HepG2 (cell line): ENCODE results near the gene ZNF512B. TPM values are rescaled to one million over a fixed set of nuclear protein-coding genes. Genes with fewer than 3 reads are reported as not detected.
A peak's percentile ranks its signal among the peaks of the same experiment; 100 is the strongest.

ENCODE experiments used
- ARNT2 ChIP-seq: sonication (generic); formaldehyde crosslinking; IDR thresholded peaks from 2 replicates; pipeline ENCODE4 v1.8.0; 2022; ENCODE audit warnings: mild to moderate bottlenecking, low read depth, missing genetic modification reagents, moderate library complexity
- HNRNPH1 ChIP-seq: fragments of 200-400 bp; formaldehyde crosslinking; optimal IDR thresholded peaks from 2 replicates; pipeline ENCODE3; 2017; ENCODE audit warnings: mild to moderate bottlenecking, low read depth, low read length
- JUN ChIP-seq: sonication (generic); formaldehyde crosslinking; IDR thresholded peaks from 2 replicates; pipeline ENCODE4 v1.4.0; 2020; ENCODE audit warnings: mild to moderate bottlenecking, missing genetic modification reagents
- LCORL ChIP-seq, 2 experiments: fragments of 450-650 bp in 1 of 2; sonication (generic) in 1 of 2; formaldehyde crosslinking in 1 of 2; IDR thresholded peaks; 2 replicates each; pipeline versions ENCODE4 v1.5.0 to v1.6.1; 2017 to 2020; ENCODE audit warnings: antibody characterized with exemption in 1 of 2, missing genetic modification reagents in 1 of 2
- PCBP1 ChIP-seq: fragments of 200-400 bp; formaldehyde crosslinking; IDR thresholded peaks from 2 replicates; pipeline ENCODE4 v1.6.1; 2017; ENCODE audit warnings: mild to moderate bottlenecking, low read depth, low read length, borderline replicate concordance
- RFX3 ChIP-seq: IDR thresholded peaks from 2 replicates; pipeline ENCODE4 v1.6.1; 2016; ENCODE audit warnings: missing biosample characterization, missing genetic modification reagents
- TGIF2 ChIP-seq: IDR thresholded peaks from 2 replicates; pipeline ENCODE4 v1.6.1; 2016; ENCODE audit warnings: control low read depth, missing compliant biosample characterization
- ZC3H4 ChIP-seq: sonication (generic); formaldehyde crosslinking; IDR thresholded peaks from 2 replicates; pipeline ENCODE4 v1.4.0; 2020; ENCODE audit warnings: missing genetic modification reagents, borderline replicate concordance
- ZFP62 ChIP-seq: sonication (generic); formaldehyde crosslinking; IDR thresholded peaks from 2 replicates; pipeline ENCODE4 v1.4.0; 2020; ENCODE audit warnings: missing genetic modification reagents
- ZNF652 ChIP-seq: IDR thresholded peaks from 2 replicates; pipeline ENCODE4 v1.6.1; 2016; ENCODE audit warnings: low read depth, borderline replicate concordance
- ZNF777 ChIP-seq: sonication (generic); formaldehyde crosslinking; IDR thresholded peaks from 2 replicates; pipeline ENCODE4 v1.4.0; 2020; ENCODE audit warnings: missing genetic modification reagents
- polyA plus RNA-seq, 8 experiments: library from polyadenylated mRNA; depleted of rRNA in 3 of 8; stranded (reverse) in 7 of 8; unstranded in 1 of 8; fragments of >200 nt; fragmentation: Illumina TruSeq in 4 of 8; extraction: Trizol in 4 of 8; gene quantifications; 2 replicates each; pipeline versions ENCODE4 v1.2.1 to v1.2.3, GENCODE V29; 2011 to 2016; ENCODE audit warnings: low read depth in 4 of 8, missing spikeins in 1 of 8, mixed read lengths in 1 of 8; ENCODE audit not compliant: insufficient read depth in 1 of 8
- total RNA-seq, 5 experiments: library from RNA; depleted of rRNA; stranded (reverse); fragments of >200 nt; fragmentation: Illumina TruSeq; extraction: Trizol; gene quantifications; 2 replicates each; pipeline ENCODE4 v1.2.3, GENCODE V29; 2016; ENCODE audit warnings: low read depth in 1 of 5
- TF ChIP-seq, protein P1 (sequence below): sonication (generic); formaldehyde crosslinking; IDR thresholded peaks from 2 replicates; pipeline ENCODE4 v1.4.0; 2020; ENCODE audit warnings: missing genetic modification reagents
- TF ChIP-seq, protein P2 (sequence below), 2 experiments: sonication (generic) in 1 of 2; formaldehyde crosslinking in 1 of 2; IDR thresholded peaks; 2 replicates each; pipeline versions ENCODE4 v1.4.0 to v1.6.1; 2016 to 2020; ENCODE audit warnings: borderline replicate concordance in 1 of 2, low read depth in 1 of 2, mild to moderate bottlenecking in 1 of 2, missing genetic modification reagents in 1 of 2
- TF ChIP-seq, protein P3 (sequence below): sonication (generic); formaldehyde crosslinking; IDR thresholded peaks from 2 replicates; pipeline ENCODE4 v1.8.0; 2022; ENCODE audit warnings: missing genetic modification reagents, low read depth, mild to moderate bottlenecking, borderline replicate concordance
- TF ChIP-seq, protein P4 (sequence below): sonication (generic); formaldehyde crosslinking; IDR thresholded peaks from 2 replicates; pipeline ENCODE4 v1.4.0; 2020; ENCODE audit warnings: missing genetic modification reagents, borderline replicate concordance

Gene ZNF512B
- total and polyA plus RNA-seq, 2 of the 13 experiments (the other 11 are each of a cell fraction or from before 2014, with no cell fraction given): 11.5 to 30.6 TPM

DNA sequence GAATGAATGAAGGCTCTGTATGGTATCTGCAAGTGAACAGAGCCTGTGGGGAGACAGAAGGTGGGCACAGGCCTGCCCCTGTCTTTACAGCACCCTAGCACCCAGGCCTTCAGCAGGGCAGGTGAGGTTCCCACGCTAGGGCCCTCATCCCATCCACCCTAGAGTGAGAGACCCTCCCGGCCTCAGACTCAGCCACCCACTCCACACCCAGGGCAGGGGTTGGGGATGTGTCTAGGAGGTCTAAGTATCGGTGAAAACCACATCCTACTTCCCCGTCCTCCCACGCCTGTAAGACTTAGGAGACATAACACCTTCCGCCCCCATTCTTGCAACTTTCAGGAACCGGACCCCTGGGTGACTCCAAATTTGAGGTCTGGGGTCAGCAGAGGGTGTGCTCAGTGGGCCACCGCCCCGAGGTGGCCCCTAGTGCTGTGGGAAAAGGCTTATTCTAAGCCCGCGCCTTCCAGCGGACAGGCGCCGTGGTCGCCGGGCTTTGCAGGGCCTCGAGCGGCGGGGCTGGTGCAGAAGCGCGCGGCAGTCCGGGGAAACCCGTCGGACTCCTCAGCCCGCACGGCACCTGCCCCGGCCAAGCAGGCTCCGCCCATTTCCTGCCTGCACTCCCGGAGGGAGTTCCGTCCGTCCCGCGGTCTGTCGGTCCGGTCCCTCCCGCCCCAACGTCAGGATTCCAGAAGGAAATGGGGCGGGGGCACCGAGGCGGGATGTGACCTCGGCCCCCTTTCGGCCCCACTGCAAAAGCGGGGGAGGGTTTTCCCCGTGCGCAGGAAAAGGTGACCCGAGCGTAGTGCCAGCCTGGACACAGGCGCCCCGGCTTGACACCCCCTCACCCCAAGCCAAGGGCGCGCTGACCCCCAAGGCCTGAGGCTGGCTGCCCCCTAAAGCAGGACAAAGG, 8.8 kb upstream of the ZNF512B start (continued):
- TF ChIP-seq ZFP62 (CRISPR knock-in tag) (no peak; the same call in 1 of the 2 replicates), ARNT2 (CRISPR knock-in tag) (peak; percentile 91), JUN (CRISPR knock-in tag) (no peak), TGIF2 (CRISPR knock-in tag) (0 out of 2 replicates have a peak, but pooled peaks have one; percentile 22), LCORL (IDR thresholded peaks at IDR 0.05) (no peak), LCORL (CRISPR knock-in tag; IDR thresholded peaks at IDR 0.05) (peak; percentile 96), ZNF652 (CRISPR knock-in tag) (no peak; the same call in 1 of the 2 replicates), PCBP1 (peak; percentile 90; the same call in 1 of the 2 replicates), ZC3H4 (CRISPR knock-in tag) (peak; percentile 81; the same call in 1 of the 2 replicates), RFX3 (no peak), HNRNPH1 (no peak), ZNF777 (CRISPR knock-in tag) (peak; percentile 95)
- TF ChIP-seq, protein P1, sequence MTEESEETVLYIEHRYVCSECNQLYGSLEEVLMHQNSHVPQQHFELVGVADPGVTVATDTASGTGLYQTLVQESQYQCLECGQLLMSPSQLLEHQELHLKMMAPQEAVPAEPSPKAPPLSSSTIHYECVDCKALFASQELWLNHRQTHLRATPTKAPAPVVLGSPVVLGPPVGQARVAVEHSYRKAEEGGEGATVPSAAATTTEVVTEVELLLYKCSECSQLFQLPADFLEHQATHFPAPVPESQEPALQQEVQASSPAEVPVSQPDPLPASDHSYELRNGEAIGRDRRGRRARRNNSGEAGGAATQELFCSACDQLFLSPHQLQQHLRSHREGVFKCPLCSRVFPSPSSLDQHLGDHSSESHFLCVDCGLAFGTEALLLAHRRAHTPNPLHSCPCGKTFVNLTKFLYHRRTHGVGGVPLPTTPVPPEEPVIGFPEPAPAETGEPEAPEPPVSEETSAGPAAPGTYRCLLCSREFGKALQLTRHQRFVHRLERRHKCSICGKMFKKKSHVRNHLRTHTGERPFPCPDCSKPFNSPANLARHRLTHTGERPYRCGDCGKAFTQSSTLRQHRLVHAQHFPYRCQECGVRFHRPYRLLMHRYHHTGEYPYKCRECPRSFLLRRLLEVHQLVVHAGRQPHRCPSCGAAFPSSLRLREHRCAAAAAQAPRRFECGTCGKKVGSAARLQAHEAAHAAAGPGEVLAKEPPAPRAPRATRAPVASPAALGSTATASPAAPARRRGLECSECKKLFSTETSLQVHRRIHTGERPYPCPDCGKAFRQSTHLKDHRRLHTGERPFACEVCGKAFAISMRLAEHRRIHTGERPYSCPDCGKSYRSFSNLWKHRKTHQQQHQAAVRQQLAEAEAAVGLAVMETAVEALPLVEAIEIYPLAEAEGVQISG (CRISPR knock-in tag): peak; percentile 90
- TF ChIP-seq, protein P2, sequence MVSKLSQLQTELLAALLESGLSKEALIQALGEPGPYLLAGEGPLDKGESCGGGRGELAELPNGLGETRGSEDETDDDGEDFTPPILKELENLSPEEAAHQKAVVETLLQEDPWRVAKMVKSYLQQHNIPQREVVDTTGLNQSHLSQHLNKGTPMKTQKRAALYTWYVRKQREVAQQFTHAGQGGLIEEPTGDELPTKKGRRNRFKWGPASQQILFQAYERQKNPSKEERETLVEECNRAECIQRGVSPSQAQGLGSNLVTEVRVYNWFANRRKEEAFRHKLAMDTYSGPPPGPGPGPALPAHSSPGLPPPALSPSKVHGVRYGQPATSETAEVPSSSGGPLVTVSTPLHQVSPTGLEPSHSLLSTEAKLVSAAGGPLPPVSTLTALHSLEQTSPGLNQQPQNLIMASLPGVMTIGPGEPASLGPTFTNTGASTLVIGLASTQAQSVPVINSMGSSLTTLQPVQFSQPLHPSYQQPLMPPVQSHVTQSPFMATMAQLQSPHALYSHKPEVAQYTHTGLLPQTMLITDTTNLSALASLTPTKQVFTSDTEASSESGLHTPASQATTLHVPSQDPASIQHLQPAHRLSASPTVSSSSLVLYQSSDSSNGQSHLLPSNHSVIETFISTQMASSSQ (IDR thresholded peaks at IDR 0.05; ENCODE audit: low read depth): no peak
- TF ChIP-seq, protein P2 (CRISPR knock-in tag; IDR thresholded peaks at IDR 0.05; ENCODE audit: borderline replicate concordance): peak; percentile 64; the same call in 1 of the 2 replicates
- TF ChIP-seq, protein P3, sequence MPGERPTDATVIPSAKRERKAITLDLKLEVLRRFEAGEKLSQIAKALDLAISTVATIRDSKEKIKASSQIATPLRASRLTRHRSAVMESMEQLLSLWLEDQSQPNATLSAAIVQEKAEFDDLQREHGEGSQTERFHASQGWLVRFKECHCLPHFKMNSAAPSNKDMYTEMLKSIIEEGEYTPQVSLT: no peak; the same call in 1 of the 2 replicates
- TF ChIP-seq, protein P4, sequence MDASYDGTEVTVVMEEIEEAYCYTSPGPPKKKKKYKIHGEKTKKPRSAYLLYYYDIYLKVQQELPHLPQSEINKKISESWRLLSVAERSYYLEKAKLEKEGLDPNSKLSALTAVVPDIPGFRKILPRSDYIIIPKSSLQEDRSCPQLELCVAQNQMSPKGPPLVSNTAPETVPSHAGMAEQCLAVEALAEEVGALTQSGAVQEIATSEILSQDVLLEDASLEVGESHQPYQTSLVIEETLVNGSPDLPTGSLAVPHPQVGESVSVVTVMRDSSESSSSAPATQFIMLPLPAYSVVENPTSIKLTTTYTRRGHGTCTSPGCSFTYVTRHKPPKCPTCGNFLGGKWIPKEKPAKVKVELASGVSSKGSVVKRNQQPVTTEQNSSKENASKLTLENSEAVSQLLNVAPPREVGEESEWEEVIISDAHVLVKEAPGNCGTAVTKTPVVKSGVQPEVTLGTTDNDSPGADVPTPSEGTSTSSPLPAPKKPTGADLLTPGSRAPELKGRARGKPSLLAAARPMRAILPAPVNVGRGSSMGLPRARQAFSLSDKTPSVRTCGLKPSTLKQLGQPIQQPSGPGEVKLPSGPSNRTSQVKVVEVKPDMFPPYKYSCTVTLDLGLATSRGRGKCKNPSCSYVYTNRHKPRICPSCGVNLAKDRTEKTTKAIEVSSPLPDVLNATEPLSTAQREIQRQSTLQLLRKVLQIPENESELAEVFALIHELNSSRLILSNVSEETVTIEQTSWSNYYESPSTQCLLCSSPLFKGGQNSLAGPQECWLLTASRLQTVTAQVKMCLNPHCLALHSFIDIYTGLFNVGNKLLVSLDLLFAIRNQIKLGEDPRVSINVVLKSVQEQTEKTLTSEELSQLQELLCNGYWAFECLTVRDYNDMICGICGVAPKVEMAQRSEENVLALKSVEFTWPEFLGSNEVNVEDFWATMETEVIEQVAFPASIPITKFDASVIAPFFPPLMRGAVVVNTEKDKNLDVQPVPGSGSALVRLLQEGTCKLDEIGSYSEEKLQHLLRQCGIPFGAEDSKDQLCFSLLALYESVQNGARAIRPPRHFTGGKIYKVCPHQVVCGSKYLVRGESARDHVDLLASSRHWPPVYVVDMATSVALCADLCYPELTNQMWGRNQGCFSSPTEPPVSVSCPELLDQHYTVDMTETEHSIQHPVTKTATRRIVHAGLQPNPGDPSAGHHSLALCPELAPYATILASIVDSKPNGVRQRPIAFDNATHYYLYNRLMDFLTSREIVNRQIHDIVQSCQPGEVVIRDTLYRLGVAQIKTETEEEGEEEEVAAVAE: peak; percentile 86
